NB4 (cell line): Measurements from ENCODE around the gene ANGEL2.

Source experiments
- DNase-seq: peaks from one replicate; pipeline ENCODE4 v3.0.0; 2010; ENCODE audit warnings: low read depth
- H3K4me3 ChIP-seq: one replicate; pipeline ENCODE4 v1.5.1; 2011; ENCODE audit warnings: mild to moderate bottlenecking, low read depth, low read length, moderate library complexity
- MYC ChIP-seq: IDR thresholded peaks from 2 replicates; pipeline ENCODE4 v1.6.1; 2011; ENCODE audit warnings: low read depth, low read length
- POLR2A ChIP-seq: IDR thresholded peaks from 2 replicates; pipeline ENCODE4 v1.6.1; 2011; ENCODE audit warnings: mild to moderate bottlenecking; ENCODE audit not compliant: insufficient read length; ENCODE audit errors: extremely low read depth
- TF ChIP-seq, protein P1 (sequence below): IDR thresholded peaks from one replicate; pipeline ENCODE4 v1.5.1; 2012; ENCODE audit warnings: low read depth, low read length
- TF ChIP-seq, protein P2 (sequence below): IDR thresholded peaks from 2 replicates; pipeline ENCODE4 v1.6.1; 2011; ENCODE audit warnings: low read depth, low read length

Gene ANGEL2

DNA sequence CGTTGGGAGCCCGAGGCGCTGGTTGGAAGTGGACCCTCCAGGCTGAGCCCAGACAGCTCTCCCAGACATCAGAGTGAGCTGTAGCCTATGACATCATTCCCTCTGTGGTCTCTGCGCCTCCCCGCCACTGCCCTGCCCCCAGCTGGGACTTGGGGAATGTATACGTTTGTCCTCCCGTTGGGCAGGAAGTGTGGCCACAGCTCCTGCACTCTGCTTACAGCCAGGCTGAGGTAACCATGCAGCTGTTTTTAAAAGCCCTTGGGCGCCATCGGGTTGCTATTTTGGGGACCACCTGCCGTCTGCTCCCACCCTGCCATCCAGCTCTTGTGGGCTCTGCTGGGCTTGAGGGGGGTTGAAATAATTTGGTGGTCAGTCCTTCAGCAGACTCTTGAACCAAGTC lies 57.5 kb downstream of the ANGEL2 start:
- DNase-seq = peak; percentile 88
- TF ChIP-seq, protein P1, sequence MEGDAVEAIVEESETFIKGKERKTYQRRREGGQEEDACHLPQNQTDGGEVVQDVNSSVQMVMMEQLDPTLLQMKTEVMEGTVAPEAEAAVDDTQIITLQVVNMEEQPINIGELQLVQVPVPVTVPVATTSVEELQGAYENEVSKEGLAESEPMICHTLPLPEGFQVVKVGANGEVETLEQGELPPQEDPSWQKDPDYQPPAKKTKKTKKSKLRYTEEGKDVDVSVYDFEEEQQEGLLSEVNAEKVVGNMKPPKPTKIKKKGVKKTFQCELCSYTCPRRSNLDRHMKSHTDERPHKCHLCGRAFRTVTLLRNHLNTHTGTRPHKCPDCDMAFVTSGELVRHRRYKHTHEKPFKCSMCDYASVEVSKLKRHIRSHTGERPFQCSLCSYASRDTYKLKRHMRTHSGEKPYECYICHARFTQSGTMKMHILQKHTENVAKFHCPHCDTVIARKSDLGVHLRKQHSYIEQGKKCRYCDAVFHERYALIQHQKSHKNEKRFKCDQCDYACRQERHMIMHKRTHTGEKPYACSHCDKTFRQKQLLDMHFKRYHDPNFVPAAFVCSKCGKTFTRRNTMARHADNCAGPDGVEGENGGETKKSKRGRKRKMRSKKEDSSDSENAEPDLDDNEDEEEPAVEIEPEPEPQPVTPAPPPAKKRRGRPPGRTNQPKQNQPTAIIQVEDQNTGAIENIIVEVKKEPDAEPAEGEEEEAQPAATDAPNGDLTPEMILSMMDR = no peak
- TF ChIP-seq, protein P2, sequence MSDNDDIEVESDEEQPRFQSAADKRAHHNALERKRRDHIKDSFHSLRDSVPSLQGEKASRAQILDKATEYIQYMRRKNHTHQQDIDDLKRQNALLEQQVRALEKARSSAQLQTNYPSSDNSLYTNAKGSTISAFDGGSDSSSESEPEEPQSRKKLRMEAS = peak; percentile 60
- TF ChIP-seq MYC = 0 out of 2 replicates have a peak, but pooled peaks have one; percentile 34
- peak overlapping the region; percentile 7 for H3K4me3 ChIP-seq

DNA sequence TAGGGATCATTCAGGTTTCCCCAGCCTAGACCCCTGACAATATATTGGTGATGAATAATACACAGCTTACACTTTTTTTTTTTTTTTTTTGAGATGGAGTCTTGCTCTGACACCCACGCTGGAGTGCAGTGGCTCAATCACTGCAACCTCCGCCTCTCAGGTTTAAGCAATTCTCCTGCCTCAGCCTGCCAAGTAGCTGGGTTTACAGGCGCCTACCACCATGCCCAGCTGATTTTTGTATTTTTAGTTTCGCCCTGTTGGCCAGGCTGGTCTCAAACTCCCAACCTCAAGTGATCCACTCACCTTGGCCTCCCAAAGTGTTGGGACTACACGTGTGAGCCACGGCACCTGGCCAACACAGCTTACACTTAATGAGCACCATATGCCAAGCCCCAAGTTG lies 58.1 kb downstream of the ANGEL2 start:
- TF ChIP-seq POLR2A (no peak), MYC (no peak)
- TF ChIP-seq, protein P1 = no peak
- TF ChIP-seq, protein P2 = no peak
- H3K4me3 ChIP-seq = no peak overlapping the region
- no peak for DNase-seq

GRCh38 chr1:212955961-212956620 lies 59.6 kb downstream of the ANGEL2 start:
- no peak overlapping the region for H3K4me3 ChIP-seq
- no peak for DNase-seq
- TF ChIP-seq, protein P1 = no peak
- TF ChIP-seq, protein P2 = no peak
- TF ChIP-seq MYC = no peak

- DNase-seq = no peak
- no peak overlapping the region for H3K4me3 ChIP-seq
- TF ChIP-seq, protein P1 = no peak
- TF ChIP-seq, protein P2 = no peak
- TF ChIP-seq POLR2A (no peak), MYC (no peak)
Observed at GRCh38 chr1:212955098-212955497, 60.6 kb downstream of the ANGEL2 start.

DNA sequence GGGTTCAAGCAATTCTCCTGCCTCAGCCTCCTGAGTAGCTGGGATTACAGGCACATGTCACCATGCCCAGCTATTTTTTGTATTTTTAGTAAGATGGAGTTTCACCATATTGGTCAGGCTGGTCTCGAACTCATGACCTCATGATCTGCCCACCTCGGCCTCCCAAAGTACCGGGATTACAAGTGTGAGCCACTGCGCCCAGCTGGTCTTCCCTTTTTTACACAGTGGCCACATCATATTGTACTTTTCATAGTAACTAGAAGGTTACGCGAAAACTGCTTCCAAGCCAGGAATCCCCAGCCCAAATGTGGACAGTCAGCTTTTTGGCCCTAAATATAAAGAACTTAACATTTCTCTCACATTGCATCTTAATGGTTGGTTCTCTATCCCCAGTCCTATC lies 61.2 kb downstream of the ANGEL2 start:
- TF ChIP-seq, protein P2 = no peak
- TF ChIP-seq POLR2A (no peak), MYC (no peak)
- TF ChIP-seq, protein P1 = no peak
- H3K4me3 ChIP-seq = no peak overlapping the region
- DNase-seq = no peak

DNA sequence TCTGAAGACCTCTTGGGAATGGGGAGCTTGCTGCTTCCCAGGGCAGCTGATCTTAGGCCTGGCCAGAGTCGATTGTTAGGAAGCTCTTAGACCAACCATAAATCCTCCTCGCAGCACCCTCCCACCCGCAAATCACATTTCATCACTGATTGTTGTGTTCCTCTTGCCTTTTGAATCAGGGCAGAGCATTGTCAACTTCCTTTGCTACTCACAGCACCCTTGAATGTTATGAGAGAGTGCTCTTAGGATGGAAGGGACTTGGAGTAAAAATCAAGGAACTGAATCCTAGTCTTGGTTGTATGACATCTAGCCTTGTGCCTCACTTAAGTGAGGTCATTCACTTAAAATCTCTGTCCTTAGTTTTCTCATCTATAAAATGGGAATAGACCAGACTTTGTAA lies 62.3 kb downstream of the ANGEL2 start:
- DNase-seq = no peak
- TF ChIP-seq POLR2A = no peak
- TF ChIP-seq, protein P1 = no peak
- TF ChIP-seq, protein P2 = no peak
- no peak for TF ChIP-seq MYC
- H3K4me3 ChIP-seq = no peak overlapping the region
